HEK293 (cell line): ENCODE measurements around the gene NAP1L1.

Source experiments
- BCL6B ChIP-seq: fragments of 450-650 bp; formaldehyde crosslinking; IDR thresholded peaks from 2 replicates; pipeline ENCODE4 v1.5.1; 2017; ENCODE audit warnings: missing biosample characterization, missing genetic modification characterization
- CTCF ChIP-seq: fragments of 450-650 bp; formaldehyde crosslinking; IDR thresholded peaks from 2 replicates; pipeline ENCODE4 v1.5.1; 2016; ENCODE audit warnings: missing biosample characterization, missing genetic modification characterization
- KLF7 ChIP-seq: fragments of 450-650 bp; formaldehyde crosslinking; IDR thresholded peaks from 2 replicates; pipeline ENCODE4 v1.5.1; 2016; ENCODE audit warnings: missing biosample characterization, missing genetic modification characterization, borderline replicate concordance
- YY1 ChIP-seq: fragments of 450-650 bp; formaldehyde crosslinking; IDR thresholded peaks from 2 replicates; pipeline ENCODE4 v1.5.1; 2018; ENCODE audit warnings: missing biosample characterization, missing genetic modification characterization
- ZBTB26 ChIP-seq: fragments of 450-650 bp; formaldehyde crosslinking; optimal IDR thresholded peaks from 2 replicates; pipeline ENCODE3; 2016; ENCODE audit warnings: missing biosample characterization, mild to moderate bottlenecking, missing genetic modification characterization
- ZNF585B ChIP-seq: fragments of 450-650 bp; formaldehyde crosslinking; IDR thresholded peaks from 2 replicates; pipeline ENCODE4 v1.5.1; 2016; ENCODE audit warnings: missing biosample characterization, missing genetic modification characterization
- ZNF596 ChIP-seq: fragments of 450-650 bp; IDR thresholded peaks from 2 replicates; pipeline ENCODE4 v1.5.0; 2018; ENCODE audit warnings: missing biosample characterization, mild to moderate bottlenecking, missing genetic modification characterization, moderate library complexity
- ZSCAN18 ChIP-seq: fragments of 450-650 bp; formaldehyde crosslinking; IDR thresholded peaks from 2 replicates; pipeline ENCODE4 v1.5.1; 2016; ENCODE audit warnings: missing biosample characterization, missing genetic modification characterization

DNA sequence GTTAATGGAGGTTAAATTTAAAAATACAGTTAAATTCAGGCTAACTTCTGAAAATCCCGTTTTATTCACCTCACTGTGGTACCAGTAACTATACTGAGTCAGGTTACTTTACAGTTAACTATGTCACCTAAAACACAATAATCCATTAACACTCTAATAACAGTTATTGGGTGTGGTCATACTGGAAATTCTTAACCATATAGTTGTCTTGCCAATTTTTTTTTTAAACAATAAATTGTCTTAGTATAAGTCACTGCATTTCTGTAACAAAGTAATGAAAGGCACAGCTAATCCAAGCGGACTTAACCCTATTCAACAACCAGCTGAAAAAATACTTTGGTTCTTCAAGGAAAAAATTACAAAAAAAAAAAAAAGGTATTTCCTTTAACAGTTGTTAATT is 36.7 kb downstream of the NAP1L1 start:
- TF ChIP-seq ZNF596 (tag by site-specific recombination) (no peak), ZBTB26 (no peak), ZNF585B (tag by site-specific recombination) (no peak), ZSCAN18 (no peak), CTCF (tag by site-specific recombination) (no peak), BCL6B (no peak), YY1 (no peak), KLF7 (tag by site-specific recombination) (no peak)
